H1 (cell line): Measurements from ENCODE around the gene DYSF.

Experiments
- CBX8 ChIP-seq: fragments of 300-800, 300-1000 bp; sonication (generic); IDR thresholded peaks from 2 replicates; pipeline ENCODE4 v1.7.1; 2016; ENCODE audit warnings: low read depth, low read length, borderline replicate concordance
- CEBPB ChIP-seq: IDR thresholded peaks from 2 replicates; pipeline ENCODE4 v1.6.1; 2012; ENCODE audit warnings: low read depth, low read length
- CREB1 ChIP-seq: IDR thresholded peaks from 2 replicates; pipeline ENCODE4 v1.6.1; 2012; ENCODE audit warnings: inconsistent platforms
- EZH2 ChIP-seq: fragments of 200-600 bp; sonication (generic); IDR thresholded peaks from 2 replicates; pipeline ENCODE4 v1.7.1; 2012; ENCODE audit warnings: low read depth, mild to moderate bottlenecking, moderate library complexity, low read length, inconsistent platforms; ENCODE audit not compliant: severe bottlenecking
- GABPA ChIP-seq: IDR thresholded peaks from 2 replicates; pipeline ENCODE4 v1.6.1; 2011; ENCODE audit warnings: mild to moderate bottlenecking, low read length, moderate library complexity, borderline replicate concordance; ENCODE audit not compliant: insufficient read depth
- POLR2AphosphoS5 ChIP-seq: IDR thresholded peaks from 2 replicates; pipeline ENCODE4 v1.6.1; 2011; ENCODE audit warnings: low read depth, low read length
- SP1 ChIP-seq: IDR thresholded peaks from 2 replicates; pipeline ENCODE4 v1.6.1; 2011; ENCODE audit warnings: low read depth, low read length
- TAF1 ChIP-seq: IDR thresholded peaks from 2 replicates; pipeline ENCODE4 v1.6.1; 2011; ENCODE audit warnings: mild to moderate bottlenecking, low read depth, low read length
- TCF12 ChIP-seq: IDR thresholded peaks from 2 replicates; pipeline ENCODE4 v1.6.1; 2011; ENCODE audit warnings: low read depth, mild to moderate bottlenecking, low read length
- TF ChIP-seq, protein P1 (sequence below), 3 experiments: IDR thresholded peaks; 1 replicate in 2 of 3; 2 replicates in 1 of 3; pipeline versions ENCODE4 v1.5.1 to v1.6.1; 2011; ENCODE audit warnings: low read length in 3 of 3, mild to moderate bottlenecking in 3 of 3, inconsistent platforms in 2 of 3, low read depth in 1 of 3, moderate library complexity in 1 of 3; ENCODE audit not compliant: insufficient read depth in 1 of 3; ENCODE audit errors: control extremely low read depth in 1 of 3

DNA sequence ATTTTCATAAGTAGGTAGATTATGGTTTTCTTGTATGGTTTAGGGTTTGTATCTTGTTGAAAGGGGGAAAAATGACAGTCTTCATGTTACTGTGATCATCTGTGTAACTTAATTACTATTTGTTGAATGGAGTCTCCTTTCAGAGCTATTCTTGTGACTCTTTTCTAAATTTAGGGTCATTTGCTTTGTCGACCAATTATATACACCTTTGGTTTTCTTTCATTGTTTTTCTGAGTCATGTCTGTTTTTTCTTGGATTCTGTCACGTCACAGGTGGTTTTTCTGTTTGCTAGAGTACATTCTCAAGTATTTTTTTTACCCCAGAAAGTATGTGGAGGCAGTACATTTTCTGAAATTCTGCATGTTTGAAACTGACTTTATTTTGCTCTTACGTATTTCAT, 43.8 kb upstream of the DYSF start:
- TF ChIP-seq GABPA = no peak
- no peak for TF ChIP-seq CBX8
- TF ChIP-seq, protein P1, sequence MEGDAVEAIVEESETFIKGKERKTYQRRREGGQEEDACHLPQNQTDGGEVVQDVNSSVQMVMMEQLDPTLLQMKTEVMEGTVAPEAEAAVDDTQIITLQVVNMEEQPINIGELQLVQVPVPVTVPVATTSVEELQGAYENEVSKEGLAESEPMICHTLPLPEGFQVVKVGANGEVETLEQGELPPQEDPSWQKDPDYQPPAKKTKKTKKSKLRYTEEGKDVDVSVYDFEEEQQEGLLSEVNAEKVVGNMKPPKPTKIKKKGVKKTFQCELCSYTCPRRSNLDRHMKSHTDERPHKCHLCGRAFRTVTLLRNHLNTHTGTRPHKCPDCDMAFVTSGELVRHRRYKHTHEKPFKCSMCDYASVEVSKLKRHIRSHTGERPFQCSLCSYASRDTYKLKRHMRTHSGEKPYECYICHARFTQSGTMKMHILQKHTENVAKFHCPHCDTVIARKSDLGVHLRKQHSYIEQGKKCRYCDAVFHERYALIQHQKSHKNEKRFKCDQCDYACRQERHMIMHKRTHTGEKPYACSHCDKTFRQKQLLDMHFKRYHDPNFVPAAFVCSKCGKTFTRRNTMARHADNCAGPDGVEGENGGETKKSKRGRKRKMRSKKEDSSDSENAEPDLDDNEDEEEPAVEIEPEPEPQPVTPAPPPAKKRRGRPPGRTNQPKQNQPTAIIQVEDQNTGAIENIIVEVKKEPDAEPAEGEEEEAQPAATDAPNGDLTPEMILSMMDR (IDR thresholded peaks at IDR 0.05; ENCODE audit: control extremely low read depth in 1 of 3, insufficient read depth in 1 of 3, low read depth in 1 of 3, low read length in 3 of 3) = no peak
- no peak for TF ChIP-seq CREB1
- TF ChIP-seq SP1 = no peak
- TF ChIP-seq TCF12 = no peak
- TF ChIP-seq POLR2AphosphoS5 = no peak
- TF ChIP-seq EZH2 = no peak
- no peak for TF ChIP-seq CEBPB
- no peak for TF ChIP-seq TAF1
